ENCODE data around the gene ZNF83. TPM values are rescaled to one million over a fixed set of nuclear protein-coding genes. Genes with fewer than 3 reads are reported as not detected.

ZNF83 gene
- total and polyA plus RNA-seq, 3 experiments from 2014 or later = 23.1 to 28.0 (median 26.9) TPM

DNA sequence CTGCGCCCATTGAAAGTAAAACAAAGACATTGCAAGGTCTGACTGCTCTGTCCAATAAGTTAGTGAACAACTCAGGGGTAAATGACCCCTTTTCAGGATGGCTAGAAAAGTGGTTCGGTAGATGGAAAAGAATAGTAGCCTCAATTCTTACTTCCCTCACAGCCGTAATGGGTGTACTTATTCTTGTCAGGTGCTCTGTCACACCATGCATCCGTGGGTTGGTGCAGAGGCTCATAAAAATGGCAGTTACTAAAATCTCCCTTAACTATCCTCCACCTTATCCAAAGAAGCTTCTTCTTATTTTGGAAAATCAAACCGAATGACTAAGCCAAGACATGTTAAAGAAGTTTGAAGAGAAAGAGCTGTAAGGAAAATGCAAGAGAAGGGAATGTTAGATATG, 31.4 kb upstream of the ZNF83 start:
- CTCF ChIA-PET = no interaction called here
- Mint-ChIP-seq H3K36me3 (peaks cover 11 to 31% (median 14%) of the 10 kb centered on the region in 3 donors), H3K4me3 (no peak overlapping the region), H3K9me3 (peaks cover 0 to 3% (median 0%) of the 10 kb centered on the region in 5 donors), H3K27ac (peak overlapping the region in 1 of 8 donors; percentile 31), H3K4me1 (peaks cover 15 to 30% (median 17%) of the 10 kb centered on the region in 3 donors), H3K27me3 (no peaks in the 10 kb centered on the region)
- Histone ChIP-seq H3K36me3 (ENCODE audit: insufficient read depth, low read length) (peaks cover 5% of the 10 kb centered on the region), H3K27ac (ENCODE audit: low read depth, low read length) (no peak overlapping the region), H3K4me1 (ENCODE audit: insufficient read depth, low read length) (peaks cover 12% of the 10 kb centered on the region), H3K9me3 (ENCODE audit: low read length) (no peaks in the 10 kb centered on the region), H3K27me3 (ENCODE audit: insufficient read depth, low read length, poor library complexity, severe bottlenecking) (no peaks in the 10 kb centered on the region), H3K4me3 (ENCODE audit: low read length) (no peak overlapping the region)
- POLR2A ChIA-PET = no interaction called here
- no peak for DNase-seq

DNA sequence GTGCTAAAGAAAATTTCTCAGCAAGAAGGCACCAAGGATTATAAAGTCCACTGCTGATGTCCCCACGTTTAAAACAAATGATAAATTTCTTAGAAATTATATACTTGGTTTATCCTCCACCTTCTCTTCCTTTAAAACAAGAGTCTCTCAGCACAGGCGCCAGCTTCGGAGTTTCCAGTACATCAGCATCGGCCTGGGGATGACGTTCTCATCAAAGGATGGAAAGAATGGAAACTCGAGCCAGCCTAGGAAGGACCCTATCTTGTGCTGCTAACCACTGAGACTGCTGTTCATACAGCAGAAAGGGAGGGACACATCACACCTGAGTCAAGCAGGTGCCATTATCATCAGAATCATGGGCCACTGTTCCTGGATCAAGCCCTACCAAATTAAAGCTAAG, 29.8 kb upstream of the ZNF83 start:
- no peak for DNase-seq
- Mint-ChIP-seq H3K27me3 (no peaks in the 10 kb centered on the region), H3K36me3 (peaks cover 10 to 38% (median 12%) of the 10 kb centered on the region in 3 donors), H3K4me3 (no peak overlapping the region), H3K9me3 (peaks cover 0 to 3% (median 0%) of the 10 kb centered on the region in 5 donors), H3K27ac (no peak overlapping the region), H3K4me1 (peaks cover 2 to 17% (median 7%) of the 10 kb centered on the region in 3 donors)
- POLR2A ChIA-PET = no interaction called here
- Histone ChIP-seq H3K9me3 (ENCODE audit: low read length) (no peaks in the 10 kb centered on the region), H3K36me3 (ENCODE audit: insufficient read depth, low read length) (peaks cover under 1% of the 10 kb centered on the region), H3K4me3 (ENCODE audit: low read length) (no peak overlapping the region), H3K4me1 (ENCODE audit: insufficient read depth, low read length) (no peaks in the 10 kb centered on the region), H3K27ac (ENCODE audit: low read depth, low read length) (no peak overlapping the region), H3K27me3 (ENCODE audit: insufficient read depth, low read length, poor library complexity, severe bottlenecking) (no peaks in the 10 kb centered on the region)
- CTCF ChIA-PET = no interaction called here

DNA sequence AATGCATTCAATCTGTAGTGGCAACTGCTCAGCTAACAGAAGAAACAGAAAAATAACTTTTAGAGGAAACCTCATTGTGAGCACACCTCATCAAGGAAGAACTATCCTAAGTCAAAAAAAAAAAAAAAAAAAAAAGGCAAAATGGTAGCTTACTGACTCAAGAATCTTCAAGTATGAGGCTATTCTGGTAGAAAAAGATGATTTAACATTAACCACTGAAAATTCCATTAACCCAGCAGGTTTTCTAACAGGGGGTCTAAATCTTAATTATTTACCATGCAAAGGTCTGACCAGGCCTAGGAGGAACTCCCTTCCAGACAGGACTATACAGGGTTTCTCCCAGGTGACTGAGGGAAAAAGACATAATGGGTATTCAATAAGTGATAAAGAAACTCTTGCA, 28.4 kb upstream of the ZNF83 start:
- peaks cover 0 to 3% (median 0%) of the 10 kb centered on the region in 5 donors for H3K9me3 Mint-ChIP-seq
- Histone ChIP-seq H3K4me3 (ENCODE audit: low read length) (no peak overlapping the region), H3K36me3 (ENCODE audit: insufficient read depth, low read length) (no peaks in the 10 kb centered on the region), H3K27ac (ENCODE audit: low read depth, low read length) (no peak overlapping the region), H3K9me3 (ENCODE audit: low read length) (no peaks in the 10 kb centered on the region), H3K4me1 (ENCODE audit: insufficient read depth, low read length) (no peaks in the 10 kb centered on the region), H3K27me3 (ENCODE audit: insufficient read depth, low read length, poor library complexity, severe bottlenecking) (no peaks in the 10 kb centered on the region)
- peaks cover 13 to 45% (median 15%) of the 10 kb centered on the region in 3 donors for H3K36me3 Mint-ChIP-seq
- no peak for DNase-seq
- no peaks in the 10 kb centered on the region for H3K27me3 Mint-ChIP-seq
- ChIA-PET POLR2A (interaction anchor here (0.6 kb wide), 1 partner anchor 64 kb away, joined by 7 read pairs; no protein-coding TSS in a partner anchor), CTCF (no interaction called here)
- H3K27ac Mint-ChIP-seq = peak overlapping the region in 2 of 8 donors; percentile 17 to 84
- H3K4me3 Mint-ChIP-seq = no peak overlapping the region
- H3K4me1 Mint-ChIP-seq = peaks cover 3 to 13% (median 7%) of the 10 kb centered on the region in 3 donors

DNA sequence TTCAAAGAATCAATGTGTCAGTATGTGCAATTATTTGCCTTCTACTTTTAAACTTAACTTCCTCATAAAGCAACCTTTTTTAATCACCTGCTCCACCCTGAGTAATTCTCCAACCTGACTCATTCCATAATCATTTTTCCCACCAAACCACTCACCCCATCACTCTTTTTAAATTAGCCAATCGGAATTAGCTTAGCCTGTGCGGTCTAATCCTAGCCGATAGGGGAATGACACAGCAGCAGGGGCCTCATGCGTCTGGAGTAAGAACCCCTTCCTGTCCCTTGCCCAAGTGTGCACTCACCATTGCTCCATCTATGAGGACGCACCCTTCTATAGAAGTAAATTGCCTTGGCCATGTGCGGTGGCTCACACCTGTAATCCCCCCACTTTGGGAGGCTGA, 27.4 kb upstream of the ZNF83 start:
- peaks cover 15 to 48% (median 21%) of the 10 kb centered on the region in 3 donors for H3K36me3 Mint-ChIP-seq
- Histone ChIP-seq H3K4me3 (ENCODE audit: low read length) (no peak overlapping the region), H3K4me1 (ENCODE audit: insufficient read depth, low read length) (no peaks in the 10 kb centered on the region), H3K27ac (ENCODE audit: low read depth, low read length) (no peak overlapping the region), H3K27me3 (ENCODE audit: insufficient read depth, low read length, poor library complexity, severe bottlenecking) (no peaks in the 10 kb centered on the region), H3K9me3 (ENCODE audit: low read length) (no peaks in the 10 kb centered on the region), H3K36me3 (ENCODE audit: insufficient read depth, low read length) (peaks cover under 1% of the 10 kb centered on the region)
- no peak overlapping the region for H3K4me3 Mint-ChIP-seq
- CTCF ChIA-PET = no interaction called here
- H3K4me1 Mint-ChIP-seq = peaks cover 8 to 10% (median 8%) of the 10 kb centered on the region in 3 donors
- H3K9me3 Mint-ChIP-seq = peaks cover 0 to 3% (median 0%) of the 10 kb centered on the region in 5 donors
- POLR2A ChIA-PET = interaction anchor here (0.6 kb wide), 1 partner anchor 41 kb away, joined by 3 read pairs; no protein-coding TSS in a partner anchor
- H3K27me3 Mint-ChIP-seq = no peaks in the 10 kb centered on the region
- DNase-seq = no peak
- peak overlapping the region in 1 of 8 donors; percentile 22 for H3K27ac Mint-ChIP-seq

- Histone ChIP-seq H3K9me3 (ENCODE audit: low read length) (no peaks in the 10 kb centered on the region), H3K36me3 (ENCODE audit: insufficient read depth, low read length) (peaks cover 5% of the 10 kb centered on the region), H3K27me3 (ENCODE audit: insufficient read depth, low read length, poor library complexity, severe bottlenecking) (no peaks in the 10 kb centered on the region), H3K27ac (ENCODE audit: low read depth, low read length) (no peak overlapping the region), H3K4me1 (ENCODE audit: insufficient read depth, low read length) (no peaks in the 10 kb centered on the region), H3K4me3 (ENCODE audit: low read length) (no peak overlapping the region)
- H3K27me3 Mint-ChIP-seq = no peaks in the 10 kb centered on the region
- DNase-seq = no peak
- ChIA-PET CTCF (no interaction called here), POLR2A (no interaction called here)
- no peak overlapping the region for H3K4me3 Mint-ChIP-seq
- no peak overlapping the region for H3K27ac Mint-ChIP-seq
- H3K36me3 Mint-ChIP-seq = peaks cover 12 to 51% (median 22%) of the 10 kb centered on the region in 3 donors
- H3K9me3 Mint-ChIP-seq = peaks cover 0 to 2% (median 0%) of the 10 kb centered on the region in 5 donors
- peaks cover 5 to 10% (median 7%) of the 10 kb centered on the region in 3 donors for H3K4me1 Mint-ChIP-seq
Observed at GRCh38 chr19:52665027-52665426, 26.9 kb upstream of the ZNF83 start.

GRCh38 chr19:52664461-52664860, 26.3 kb upstream of the ZNF83 start:
- Mint-ChIP-seq H3K27me3 (no peaks in the 10 kb centered on the region), H3K4me3 (no peak overlapping the region), H3K36me3 (peaks cover 12 to 51% (median 23%) of the 10 kb centered on the region in 3 donors), H3K4me1 (peaks cover 3 to 10% (median 5%) of the 10 kb centered on the region in 3 donors), H3K9me3 (peaks cover 0 to 2% (median 0%) of the 10 kb centered on the region in 5 donors), H3K27ac (peak overlapping the region in 2 of 8 donors; percentile 22 to 66)
- H3K9me3 ChIP-seq (ENCODE audit: low read length) = no peaks in the 10 kb centered on the region
- no peak overlapping the region for H3K4me3 ChIP-seq (ENCODE audit: low read length)
- POLR2A ChIA-PET = no interaction called here
- CTCF ChIA-PET = no interaction called here
- DNase-seq = no peak
- no peak overlapping the region for H3K27ac ChIP-seq (ENCODE audit: low read depth, low read length)
- H3K27me3 ChIP-seq (ENCODE audit: insufficient read depth, low read length, poor library complexity, severe bottlenecking) = no peaks in the 10 kb centered on the region
- no peaks in the 10 kb centered on the region for H3K4me1 ChIP-seq (ENCODE audit: insufficient read depth, low read length)
- H3K36me3 ChIP-seq (ENCODE audit: insufficient read depth, low read length) = peaks cover 9% of the 10 kb centered on the region

DNA sequence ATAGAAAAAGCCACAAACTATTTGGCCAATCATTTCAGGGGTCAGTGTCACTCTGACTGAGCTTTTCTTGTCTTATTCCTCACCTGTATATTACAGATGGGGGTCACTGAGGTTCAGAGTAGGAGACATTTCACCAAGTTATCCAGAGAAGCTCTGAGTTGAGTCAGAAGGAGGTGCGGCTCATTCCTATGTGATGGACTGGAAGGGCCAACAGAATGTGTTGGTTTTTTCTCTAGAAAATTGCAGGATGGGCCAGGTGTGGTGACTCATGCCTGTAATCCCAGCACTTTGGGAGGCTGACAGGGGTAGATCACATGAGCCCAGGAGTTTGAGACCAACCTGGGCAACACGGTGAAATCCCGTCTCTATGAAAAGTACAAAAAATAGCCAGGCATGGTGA, 24.5 kb upstream of the ZNF83 start:
- H3K36me3 Mint-ChIP-seq = peaks cover 19 to 62% (median 31%) of the 10 kb centered on the region in 3 donors

GRCh38 chr19:52660981-52661380, 22.8 kb upstream of the ZNF83 start:
- peak overlapping the region in 3 of 8 donors; percentile 17 to 76 (median 23) for H3K27ac Mint-ChIP-seq
- H3K4me1 ChIP-seq (ENCODE audit: insufficient read depth, low read length) = no peaks in the 10 kb centered on the region
- H3K27me3 Mint-ChIP-seq = no peaks in the 10 kb centered on the region
- peaks cover 0 to 10% (median 5%) of the 10 kb centered on the region in 3 donors for H3K4me1 Mint-ChIP-seq
- peaks cover 17% of the 10 kb centered on the region for H3K36me3 ChIP-seq (ENCODE audit: insufficient read depth, low read length)
- no peak overlapping the region for H3K27ac ChIP-seq (ENCODE audit: low read depth, low read length)
- no peak for DNase-seq
- ChIA-PET CTCF (interaction anchor here (1.5 kb wide), 1 partner anchor 317 kb away, joined by 3 read pairs; no protein-coding TSS in a partner anchor), POLR2A (no interaction called here)
- H3K27me3 ChIP-seq (ENCODE audit: insufficient read depth, low read length, poor library complexity, severe bottlenecking) = no peaks in the 10 kb centered on the region
- H3K4me3 Mint-ChIP-seq = no peak overlapping the region
- H3K4me3 ChIP-seq (ENCODE audit: low read length) = no peak overlapping the region
- peaks cover 27 to 66% (median 36%) of the 10 kb centered on the region in 3 donors for H3K36me3 Mint-ChIP-seq
- peaks cover 0 to 3% (median 0%) of the 10 kb centered on the region in 5 donors for H3K9me3 Mint-ChIP-seq
- no peaks in the 10 kb centered on the region for H3K9me3 ChIP-seq (ENCODE audit: low read length)

More for the DNA sequence above, 24.5 kb upstream of the ZNF83 start:
- Histone ChIP-seq H3K9me3 (ENCODE audit: low read length) (no peaks in the 10 kb centered on the region), H3K4me3 (ENCODE audit: low read length) (no peak overlapping the region), H3K4me1 (ENCODE audit: insufficient read depth, low read length) (no peaks in the 10 kb centered on the region), H3K36me3 (ENCODE audit: insufficient read depth, low read length) (peaks cover 17% of the 10 kb centered on the region), H3K27me3 (ENCODE audit: insufficient read depth, low read length, poor library complexity, severe bottlenecking) (no peaks in the 10 kb centered on the region), H3K27ac (ENCODE audit: low read depth, low read length) (no peak overlapping the region)
- no peaks in the 10 kb centered on the region for H3K27me3 Mint-ChIP-seq
- no peak for DNase-seq
- ChIA-PET CTCF (no interaction called here), POLR2A (no interaction called here)
- H3K4me3 Mint-ChIP-seq = no peak overlapping the region
- peaks cover 0 to 2% (median 0%) of the 10 kb centered on the region in 5 donors for H3K9me3 Mint-ChIP-seq
- no peak overlapping the region for H3K27ac Mint-ChIP-seq
- H3K4me1 Mint-ChIP-seq = peaks cover 3 to 10% (median 5%) of the 10 kb centered on the region in 3 donors
